Measurements from ENCODE around the gene NSMCE1. TPM values are rescaled to one million over a fixed set of nuclear protein-coding genes. Genes with fewer than 3 reads are reported as not detected.

Gene NSMCE1
- total and polyA plus RNA-seq, 2 of the 8 experiments (the other 6 are each of a cell fraction or from before 2014, with no cell fraction given): 8.1 to 16.6 TPM

DNA sequence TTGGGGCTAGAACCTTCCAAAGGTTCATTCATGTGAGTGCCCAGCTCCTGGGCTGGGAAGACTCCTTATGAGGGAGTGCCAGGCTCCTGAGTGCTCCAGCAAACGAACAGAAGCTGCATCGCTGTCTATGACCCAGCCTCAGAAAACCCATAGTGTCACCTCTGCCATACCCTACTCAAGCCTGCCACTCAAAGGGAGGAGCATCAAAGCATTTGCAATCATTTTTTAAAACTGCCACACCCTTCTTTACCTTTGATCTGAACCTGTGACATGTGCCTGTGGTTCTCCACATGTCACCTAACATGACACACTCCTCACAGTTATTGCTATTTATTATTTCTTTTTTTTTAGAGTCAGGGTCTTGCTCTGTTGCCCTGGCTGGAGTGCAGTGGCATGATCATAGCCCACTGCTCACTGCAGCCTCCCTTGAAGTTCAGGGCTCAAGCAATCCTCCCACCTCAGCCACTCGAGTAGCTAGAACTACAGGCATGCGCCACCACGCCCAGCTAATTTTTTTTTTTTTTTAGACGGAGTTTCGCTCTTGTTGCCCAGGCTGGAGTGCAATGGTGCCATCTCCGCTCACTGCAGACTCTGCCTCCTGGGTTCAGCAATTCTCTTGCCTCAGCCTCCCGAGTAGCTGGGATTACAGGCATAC lies 72.5 kb downstream of the NSMCE1 start (continued):
- TF ChIP-seq, protein P1, sequence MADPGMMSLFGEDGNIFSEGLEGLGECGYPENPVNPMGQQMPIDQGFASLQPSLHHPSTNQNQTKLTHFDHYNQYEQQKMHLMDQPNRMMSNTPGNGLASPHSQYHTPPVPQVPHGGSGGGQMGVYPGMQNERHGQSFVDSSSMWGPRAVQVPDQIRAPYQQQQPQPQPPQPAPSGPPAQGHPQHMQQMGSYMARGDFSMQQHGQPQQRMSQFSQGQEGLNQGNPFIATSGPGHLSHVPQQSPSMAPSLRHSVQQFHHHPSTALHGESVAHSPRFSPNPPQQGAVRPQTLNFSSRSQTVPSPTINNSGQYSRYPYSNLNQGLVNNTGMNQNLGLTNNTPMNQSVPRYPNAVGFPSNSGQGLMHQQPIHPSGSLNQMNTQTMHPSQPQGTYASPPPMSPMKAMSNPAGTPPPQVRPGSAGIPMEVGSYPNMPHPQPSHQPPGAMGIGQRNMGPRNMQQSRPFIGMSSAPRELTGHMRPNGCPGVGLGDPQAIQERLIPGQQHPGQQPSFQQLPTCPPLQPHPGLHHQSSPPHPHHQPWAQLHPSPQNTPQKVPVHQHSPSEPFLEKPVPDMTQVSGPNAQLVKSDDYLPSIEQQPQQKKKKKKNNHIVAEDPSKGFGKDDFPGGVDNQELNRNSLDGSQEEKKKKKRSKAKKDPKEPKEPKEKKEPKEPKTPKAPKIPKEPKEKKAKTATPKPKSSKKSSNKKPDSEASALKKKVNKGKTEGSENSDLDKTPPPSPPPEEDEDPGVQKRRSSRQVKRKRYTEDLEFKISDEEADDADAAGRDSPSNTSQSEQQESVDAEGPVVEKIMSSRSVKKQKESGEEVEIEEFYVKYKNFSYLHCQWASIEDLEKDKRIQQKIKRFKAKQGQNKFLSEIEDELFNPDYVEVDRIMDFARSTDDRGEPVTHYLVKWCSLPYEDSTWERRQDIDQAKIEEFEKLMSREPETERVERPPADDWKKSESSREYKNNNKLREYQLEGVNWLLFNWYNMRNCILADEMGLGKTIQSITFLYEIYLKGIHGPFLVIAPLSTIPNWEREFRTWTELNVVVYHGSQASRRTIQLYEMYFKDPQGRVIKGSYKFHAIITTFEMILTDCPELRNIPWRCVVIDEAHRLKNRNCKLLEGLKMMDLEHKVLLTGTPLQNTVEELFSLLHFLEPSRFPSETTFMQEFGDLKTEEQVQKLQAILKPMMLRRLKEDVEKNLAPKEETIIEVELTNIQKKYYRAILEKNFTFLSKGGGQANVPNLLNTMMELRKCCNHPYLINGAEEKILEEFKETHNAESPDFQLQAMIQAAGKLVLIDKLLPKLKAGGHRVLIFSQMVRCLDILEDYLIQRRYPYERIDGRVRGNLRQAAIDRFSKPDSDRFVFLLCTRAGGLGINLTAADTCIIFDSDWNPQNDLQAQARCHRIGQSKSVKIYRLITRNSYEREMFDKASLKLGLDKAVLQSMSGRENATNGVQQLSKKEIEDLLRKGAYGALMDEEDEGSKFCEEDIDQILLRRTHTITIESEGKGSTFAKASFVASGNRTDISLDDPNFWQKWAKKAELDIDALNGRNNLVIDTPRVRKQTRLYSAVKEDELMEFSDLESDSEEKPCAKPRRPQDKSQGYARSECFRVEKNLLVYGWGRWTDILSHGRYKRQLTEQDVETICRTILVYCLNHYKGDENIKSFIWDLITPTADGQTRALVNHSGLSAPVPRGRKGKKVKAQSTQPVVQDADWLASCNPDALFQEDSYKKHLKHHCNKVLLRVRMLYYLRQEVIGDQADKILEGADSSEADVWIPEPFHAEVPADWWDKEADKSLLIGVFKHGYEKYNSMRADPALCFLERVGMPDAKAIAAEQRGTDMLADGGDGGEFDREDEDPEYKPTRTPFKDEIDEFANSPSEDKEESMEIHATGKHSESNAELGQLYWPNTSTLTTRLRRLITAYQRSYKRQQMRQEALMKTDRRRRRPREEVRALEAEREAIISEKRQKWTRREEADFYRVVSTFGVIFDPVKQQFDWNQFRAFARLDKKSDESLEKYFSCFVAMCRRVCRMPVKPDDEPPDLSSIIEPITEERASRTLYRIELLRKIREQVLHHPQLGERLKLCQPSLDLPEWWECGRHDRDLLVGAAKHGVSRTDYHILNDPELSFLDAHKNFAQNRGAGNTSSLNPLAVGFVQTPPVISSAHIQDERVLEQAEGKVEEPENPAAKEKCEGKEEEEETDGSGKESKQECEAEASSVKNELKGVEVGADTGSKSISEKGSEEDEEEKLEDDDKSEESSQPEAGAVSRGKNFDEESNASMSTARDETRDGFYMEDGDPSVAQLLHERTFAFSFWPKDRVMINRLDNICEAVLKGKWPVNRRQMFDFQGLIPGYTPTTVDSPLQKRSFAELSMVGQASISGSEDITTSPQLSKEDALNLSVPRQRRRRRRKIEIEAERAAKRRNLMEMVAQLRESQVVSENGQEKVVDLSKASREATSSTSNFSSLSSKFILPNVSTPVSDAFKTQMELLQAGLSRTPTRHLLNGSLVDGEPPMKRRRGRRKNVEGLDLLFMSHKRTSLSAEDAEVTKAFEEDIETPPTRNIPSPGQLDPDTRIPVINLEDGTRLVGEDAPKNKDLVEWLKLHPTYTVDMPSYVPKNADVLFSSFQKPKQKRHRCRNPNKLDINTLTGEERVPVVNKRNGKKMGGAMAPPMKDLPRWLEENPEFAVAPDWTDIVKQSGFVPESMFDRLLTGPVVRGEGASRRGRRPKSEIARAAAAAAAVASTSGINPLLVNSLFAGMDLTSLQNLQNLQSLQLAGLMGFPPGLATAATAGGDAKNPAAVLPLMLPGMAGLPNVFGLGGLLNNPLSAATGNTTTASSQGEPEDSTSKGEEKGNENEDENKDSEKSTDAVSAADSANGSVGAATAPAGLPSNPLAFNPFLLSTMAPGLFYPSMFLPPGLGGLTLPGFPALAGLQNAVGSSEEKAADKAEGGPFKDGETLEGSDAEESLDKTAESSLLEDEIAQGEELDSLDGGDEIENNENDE (IDR thresholded peaks at IDR 0.05; ENCODE audit: insufficient replicate concordance, low read length): no peak
- TF ChIP-seq KDM1A (IDR thresholded peaks at IDR 0.05; ENCODE audit: borderline replicate concordance, low read length) (no peak), ASH2L (IDR thresholded peaks at IDR 0.05; ENCODE audit: low read length) (no peak)

Data from H1 (cell line).